GM04503 (cell line): ENCODE results near the gene SHISA8.

Experiments
- DNase-seq: peaks from one replicate; pipeline ENCODE4 v3.0.0-alpha.2; 2012; ENCODE audit warnings: low read depth

Gene SHISA8

DNA sequence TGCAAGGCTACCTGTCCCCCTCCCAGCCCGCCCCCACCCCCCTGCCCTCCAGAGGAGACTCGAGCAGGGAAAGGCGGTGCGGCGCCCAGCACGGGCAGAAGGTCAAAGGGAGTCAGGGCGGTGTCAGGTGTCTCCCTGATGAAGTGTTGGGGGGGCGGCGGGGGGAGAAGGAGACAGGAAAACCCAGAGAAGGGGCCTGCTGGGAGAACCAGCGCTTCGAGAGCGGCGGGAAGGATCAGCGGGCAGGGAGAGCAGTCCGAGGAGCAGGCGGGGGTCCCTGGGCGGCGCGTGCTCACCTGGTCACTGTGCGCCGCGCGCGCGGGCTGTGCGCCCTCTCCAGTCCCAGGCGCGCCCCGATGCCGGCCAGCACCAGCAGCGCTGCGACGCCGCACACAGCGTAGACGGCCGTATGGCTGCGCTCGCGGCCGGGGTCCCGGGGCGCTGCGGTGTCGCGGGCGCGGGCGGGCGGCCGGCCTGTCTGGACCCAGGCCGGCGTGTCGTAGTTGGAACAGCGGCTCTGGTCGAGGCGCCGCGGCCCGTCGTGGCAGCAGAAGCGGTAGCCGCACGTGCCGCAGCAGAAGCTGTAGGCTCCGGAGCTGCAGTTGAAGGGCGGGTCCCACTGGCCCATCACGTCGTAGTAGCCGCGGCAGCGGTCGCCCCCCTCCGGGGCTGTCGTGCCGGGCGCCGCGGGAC lies 886 bp downstream of the SHISA8 start:
- DNase-seq: no peak

DNA sequence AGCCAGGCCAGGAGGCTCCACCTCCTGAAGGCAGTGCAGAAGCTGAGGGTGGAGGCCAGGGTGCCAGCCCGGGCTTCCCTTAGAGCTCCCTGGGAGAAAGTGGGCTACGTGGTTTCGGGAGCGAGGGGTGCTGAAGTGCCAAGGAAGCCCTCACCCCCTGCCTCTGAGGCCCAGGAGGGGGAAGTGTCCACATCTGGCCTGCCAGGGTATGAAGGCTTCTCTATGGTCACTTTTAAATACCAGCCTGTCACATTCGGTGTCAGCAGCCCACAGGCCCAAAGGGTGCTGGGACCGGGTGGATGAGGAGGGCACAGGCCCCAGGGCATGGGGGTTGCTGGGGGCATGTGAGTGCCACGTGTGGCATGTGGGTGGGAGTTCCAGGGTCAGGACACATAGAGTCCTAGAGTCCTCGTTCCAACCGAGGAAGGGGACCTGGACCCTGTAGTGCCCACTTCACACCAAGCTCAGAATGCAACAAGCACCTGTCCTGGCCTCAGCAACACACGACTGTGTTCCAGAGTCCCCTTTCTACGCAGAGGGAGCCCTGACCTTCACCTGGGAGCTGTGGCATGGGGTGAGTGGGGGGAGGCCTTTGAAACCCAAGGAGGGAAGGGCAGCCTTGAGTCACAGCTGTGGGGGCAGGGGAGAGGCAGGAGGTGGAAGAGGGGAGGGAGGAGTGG lies 1.7 kb downstream of the SHISA8 start:
- DNase-seq: no peak

DNA sequence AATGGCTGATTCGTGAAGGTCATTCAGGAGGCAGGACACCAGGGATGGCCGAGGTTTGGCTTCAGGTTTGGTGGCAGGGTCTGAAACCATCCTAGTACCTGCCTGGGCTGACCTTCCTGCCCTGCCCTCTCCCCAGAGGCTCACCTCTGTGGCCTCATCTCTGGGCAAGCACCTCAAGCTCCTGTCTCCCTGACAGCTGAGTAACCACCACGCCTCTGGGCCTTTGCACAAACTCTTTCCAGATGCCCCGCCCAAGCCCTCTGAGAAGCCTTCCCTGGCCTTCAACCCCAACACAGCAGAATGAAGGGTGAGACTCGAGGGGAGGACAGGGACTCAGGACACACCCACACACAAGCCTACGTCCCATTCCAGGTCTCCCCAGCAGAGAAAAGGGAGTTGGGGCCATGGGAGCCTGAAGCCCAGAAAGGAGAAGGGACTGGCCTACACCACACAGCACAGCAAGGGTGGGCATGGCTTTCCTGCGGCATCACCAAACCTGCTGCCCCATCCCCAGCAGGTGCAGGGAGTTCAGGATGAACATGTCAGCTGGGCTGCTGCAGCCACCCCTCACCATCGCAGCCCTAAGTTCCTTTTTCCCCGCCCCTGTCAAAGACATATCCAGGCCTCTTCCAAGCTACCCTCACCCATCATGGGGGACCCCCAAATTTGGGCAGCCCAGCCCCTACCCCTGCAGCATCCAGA lies 2.4 kb downstream of the SHISA8 start:
- no peak for DNase-seq

DNA sequence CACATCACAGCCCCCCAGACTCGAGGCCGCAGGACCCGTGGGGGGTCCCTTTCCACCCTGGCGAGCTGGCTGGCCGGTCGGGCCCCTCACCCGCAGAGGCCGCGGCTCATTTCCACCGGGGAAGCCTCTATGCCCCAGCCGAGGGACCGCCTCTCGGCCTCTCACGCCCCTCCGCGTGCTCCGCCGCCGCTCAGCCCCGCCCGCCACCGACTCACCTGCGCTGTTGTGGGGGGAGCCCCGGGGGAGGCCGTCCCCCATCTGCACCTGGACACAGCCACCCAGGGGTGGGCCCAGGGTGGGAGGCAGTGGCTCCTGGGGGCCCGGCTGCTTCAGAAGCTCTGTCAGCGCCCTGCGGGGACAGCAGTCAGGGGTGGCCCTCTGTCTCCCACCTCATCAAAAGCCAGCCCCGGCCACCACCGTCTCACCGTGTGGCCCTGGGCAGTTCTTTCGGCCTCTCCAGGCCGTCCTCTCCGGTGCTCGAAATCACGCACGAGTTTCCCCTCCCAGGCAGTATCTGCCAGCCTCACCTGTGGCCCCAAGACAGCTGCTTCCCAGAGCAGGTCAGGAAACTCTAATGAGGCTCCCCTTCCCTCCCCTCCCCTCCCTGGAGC lies 3.8 kb downstream of the SHISA8 start:
- DNase-seq: no peak

DNA sequence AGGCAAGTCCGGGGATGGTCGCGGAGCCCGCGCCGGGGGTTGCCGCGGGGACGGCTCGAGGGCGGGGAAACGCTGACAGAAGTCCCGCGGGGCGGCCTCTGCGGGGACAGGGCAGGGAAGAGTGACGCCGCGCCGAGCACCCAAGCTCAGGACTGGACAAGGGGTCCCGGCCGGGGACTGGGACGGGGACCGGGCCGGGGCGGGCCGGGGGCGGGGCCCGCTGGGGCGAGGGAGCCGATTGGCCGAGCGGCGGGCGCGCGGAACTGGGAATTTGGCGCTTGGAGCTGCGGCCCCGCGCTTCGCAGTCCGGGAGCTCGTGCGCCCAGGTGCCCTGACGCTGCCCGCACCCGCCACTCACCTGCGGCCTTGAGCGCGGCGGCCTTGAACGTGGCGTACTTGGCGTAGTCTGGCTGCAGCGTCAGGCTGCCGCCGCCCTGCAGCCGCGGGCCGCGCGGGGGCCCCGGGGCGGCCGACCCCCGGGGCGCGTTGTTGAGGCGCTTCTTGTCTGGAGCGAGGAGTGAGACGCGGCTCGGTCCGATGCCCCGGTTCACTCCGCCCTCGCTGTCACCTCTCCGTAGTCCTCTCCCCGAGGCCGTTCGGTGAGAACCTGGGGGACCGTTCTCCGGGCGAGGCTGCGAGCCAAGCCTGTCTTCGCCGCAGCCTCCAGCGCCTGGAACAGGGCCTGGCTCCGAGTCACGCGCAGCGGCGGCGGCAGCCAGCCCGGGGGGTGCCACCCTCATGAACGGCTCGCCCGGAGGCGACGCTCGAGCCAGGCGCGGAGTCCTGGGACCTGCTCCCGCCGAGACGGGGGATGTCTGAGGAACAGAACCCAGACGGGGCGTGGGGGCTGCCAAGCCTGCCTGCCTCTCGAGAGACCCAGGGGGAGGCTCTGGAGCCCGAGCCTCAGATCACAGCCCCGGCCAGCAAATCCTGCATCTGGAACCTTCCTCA lies 4.5 kb downstream of the SHISA8 start:
- DNase-seq: no peak

DNA sequence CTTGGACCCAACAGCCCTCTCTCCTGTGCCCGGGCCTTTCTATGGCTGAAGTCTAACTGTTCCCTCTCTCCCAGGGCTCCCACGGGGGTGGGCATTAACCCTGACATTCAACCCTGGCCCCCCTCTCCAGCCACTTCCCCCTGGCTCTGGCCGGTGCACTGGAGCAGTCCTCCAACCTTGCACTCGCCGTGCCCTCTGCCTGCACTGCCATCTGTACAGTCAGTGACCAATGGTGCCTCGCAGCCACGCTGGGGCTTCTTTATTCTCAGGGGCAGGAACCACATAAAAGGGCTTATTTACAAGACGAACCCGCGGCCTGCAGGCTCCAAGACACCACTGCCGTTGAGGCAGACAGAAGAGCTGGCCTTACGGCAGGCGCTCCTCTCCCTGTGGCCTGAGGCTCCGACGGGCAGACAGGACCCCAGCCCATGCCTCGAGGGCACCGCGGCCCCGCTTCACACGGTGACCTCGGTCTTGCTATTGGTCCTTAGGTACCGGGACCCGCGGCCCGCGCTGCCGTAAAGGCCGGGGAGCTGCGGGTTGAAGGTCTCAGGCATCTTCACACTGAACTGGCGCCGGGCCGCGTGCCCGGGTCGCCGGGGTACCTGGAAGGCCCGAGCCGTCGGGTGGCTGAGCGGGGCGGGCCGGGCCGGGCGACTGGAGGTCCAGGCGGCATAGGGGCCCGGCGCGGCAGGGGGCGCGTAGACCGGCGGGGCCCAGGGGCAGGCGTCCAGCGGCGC lies 5.4 kb downstream of the SHISA8 start:
- DNase-seq: no peak

DNA sequence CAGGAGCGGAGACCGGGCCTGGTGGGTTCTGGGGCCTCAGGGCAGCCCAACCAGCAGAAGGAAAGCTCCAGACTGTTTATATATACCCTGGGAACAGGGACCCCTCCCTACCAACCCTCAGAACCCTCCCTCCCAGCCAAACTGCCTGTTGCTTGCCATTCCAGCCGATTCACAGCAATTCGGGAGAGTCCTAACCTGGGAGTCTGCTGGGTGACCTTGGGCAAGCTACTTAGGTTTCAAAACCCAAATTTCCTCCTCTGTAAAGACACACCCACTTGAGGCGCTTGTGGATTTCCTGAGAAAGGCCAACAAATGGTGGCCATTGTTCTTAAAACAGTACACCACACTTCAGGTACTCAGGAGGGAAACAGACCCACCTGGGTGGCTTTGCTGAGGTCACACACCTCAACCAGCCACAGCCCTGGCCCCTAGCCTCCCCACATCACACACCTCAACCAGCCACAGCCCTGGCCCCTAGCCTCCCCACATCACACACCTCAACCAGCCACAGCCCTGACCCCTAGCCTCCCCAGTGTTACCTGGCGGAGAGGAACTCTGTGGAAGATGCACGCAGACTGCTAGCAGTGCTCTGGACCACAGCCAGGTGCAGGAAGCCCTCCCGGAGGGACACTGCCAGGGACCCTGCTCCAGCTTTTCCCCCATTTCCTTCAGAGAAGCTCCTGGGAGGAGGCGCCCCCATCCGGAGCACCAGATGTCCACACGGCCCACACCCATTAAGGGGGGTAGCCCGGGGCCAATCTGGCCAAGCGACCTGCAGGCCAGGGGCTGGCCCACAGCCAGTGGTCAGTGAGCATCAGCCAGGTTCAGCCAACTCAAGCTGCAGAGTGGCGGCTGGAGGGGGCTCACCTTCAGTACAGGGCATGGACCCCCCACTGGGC lies 6.2 kb downstream of the SHISA8 start:
- DNase-seq: no peak

DNA sequence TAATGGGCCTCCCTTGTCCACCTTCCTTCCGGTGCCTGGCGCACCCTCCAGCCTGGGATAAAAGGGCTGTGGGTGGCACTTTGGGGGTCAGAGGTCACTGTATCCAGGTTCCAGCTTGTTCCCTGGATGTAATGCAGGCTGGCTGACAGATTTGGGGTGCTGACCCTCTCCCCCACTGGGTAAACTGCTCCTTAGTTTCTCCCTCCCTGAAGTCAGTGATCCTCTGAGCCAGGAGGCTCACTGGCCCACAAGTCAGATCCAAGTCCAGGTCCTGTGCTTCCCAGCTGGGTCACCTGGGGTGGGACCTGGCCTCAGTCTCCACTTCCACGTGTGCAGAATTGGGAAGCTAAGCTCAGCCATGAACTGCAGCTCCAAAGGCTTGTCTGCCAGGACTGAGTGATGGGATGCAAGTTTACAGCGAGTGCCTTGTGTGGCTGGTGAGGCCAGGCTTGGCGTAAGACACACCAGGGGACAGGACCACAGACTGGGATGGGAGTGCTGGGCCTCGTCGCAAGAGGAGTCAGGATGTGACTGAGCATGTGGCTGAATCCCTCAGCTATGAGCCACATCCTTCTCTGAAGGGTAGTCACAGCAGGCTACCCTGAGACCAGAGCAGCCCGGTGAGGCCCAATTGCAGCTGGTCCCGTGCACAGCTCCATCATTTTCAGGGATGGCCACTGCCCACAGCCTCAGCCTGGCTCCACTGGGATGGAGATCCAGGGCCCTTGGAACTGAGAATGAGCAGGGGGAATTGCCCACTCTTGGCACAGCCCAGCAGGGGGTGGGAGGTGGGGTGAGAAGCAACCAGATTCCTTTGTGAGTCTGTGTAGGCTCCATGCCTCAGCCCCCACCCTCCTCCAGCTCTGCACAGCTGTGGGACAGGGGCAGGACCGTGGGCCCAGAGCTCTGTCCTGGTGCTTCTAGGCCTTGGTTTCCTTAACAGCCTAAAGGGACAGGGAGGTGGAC lies 7.2 kb downstream of the SHISA8 start:
- no peak for DNase-seq

DNA sequence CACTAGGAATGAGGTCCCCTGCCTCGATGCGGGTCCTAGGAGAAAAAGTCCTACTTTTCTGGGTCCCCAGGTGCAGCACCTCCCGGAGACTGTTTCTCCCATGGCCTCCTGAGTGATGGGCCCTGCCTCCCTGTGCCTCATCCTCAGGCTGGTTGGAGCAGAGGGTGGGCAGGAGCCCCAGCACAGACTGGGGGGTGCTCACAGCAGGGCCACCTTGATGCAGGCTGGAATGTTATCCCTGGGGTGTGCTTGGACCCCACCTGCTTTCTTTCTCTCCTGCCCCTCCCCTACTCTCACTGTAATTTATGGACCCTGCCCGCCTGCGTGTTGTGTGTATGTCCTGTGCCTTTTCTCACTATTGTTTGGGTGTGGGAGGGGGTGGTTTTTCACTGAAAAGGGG lies 8.1 kb downstream of the SHISA8 start:
- DNase-seq: no peak

DNA sequence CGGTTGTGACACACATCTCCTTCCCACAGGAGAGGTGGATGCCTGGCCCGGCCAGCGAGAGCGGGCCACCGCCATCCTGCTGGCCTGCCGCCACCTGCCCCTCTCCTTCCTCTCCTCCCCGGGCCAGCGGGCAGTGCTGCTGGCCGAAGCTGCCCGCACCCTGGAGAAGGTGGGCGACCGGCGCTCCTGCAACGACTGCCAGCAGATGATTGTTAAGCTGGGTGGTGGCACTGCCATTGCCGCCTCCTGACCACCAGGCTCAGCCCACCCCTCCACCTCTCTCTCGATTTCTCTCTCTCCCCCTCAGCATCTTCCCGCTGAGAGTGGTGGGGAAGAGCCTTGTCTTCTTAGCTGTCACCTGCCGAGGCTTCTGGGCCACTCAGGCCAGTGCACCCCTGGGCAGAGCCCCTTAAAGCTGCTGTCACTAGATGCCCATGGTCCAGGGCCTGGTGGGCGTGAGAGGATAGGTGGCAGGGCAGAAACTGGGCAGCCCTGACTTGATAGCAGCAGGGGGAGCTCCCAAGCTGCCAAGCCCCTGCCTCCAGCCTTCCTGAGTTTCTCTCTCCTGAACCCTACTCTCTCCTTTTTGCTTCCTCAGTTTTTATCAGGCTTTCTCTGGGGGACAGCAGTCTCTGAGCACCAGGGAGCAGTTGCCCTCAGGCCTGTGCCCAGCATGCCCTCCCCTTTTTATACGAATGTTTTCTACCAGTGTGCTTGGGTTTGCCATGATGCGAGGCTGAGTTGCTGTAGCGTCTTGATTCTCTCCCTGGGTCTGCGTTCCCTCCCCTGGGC lies 9.3 kb downstream of the SHISA8 start:
- no peak for DNase-seq

DNA sequence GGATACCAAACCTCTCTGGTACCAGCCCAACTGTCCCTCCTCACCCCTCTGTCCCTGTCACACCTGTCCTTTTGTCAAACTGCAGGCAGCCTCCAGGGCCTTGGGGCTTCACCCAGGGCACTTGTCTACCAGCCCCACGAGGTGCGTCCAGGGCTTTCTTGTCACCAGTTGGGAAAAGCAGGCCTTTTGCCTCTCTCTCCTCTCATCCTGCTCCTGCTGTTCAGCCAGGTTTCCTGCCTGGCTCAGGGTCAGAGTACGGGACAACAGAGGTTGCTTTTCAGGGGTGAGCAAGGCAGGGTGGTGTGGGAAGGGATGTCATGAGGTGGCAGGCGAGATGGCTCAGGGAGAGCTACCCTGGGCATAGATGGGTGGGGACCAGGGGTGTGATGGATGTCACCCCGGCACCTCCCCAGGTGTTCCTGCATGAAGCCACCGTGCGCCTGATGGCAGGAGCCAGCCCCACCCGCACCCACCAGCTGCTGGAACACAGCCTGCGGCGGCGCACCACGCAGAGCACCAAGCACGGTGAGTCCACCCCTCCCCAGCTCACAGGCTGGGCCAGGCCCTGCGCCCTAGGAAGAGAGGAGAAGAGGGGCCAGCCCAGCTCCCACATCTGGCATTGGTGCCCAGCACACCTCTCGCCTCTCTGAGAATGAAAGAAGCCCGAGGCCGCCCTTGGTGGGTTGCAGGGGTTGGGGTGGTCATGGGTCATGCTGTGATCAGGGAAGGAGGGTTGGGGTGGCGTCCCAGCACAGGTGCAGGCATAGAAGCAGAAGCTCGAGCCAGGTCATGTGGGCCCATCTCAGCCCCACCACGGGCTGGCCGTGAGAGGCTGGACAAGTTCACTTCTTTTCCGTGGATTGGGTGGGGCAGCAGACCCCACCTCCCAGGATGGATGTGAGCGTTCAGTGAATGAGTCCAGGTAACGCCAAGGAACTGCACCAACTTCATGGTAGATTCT lies 10.1 kb downstream of the SHISA8 start:
- DNase-seq: no peak

DNA sequence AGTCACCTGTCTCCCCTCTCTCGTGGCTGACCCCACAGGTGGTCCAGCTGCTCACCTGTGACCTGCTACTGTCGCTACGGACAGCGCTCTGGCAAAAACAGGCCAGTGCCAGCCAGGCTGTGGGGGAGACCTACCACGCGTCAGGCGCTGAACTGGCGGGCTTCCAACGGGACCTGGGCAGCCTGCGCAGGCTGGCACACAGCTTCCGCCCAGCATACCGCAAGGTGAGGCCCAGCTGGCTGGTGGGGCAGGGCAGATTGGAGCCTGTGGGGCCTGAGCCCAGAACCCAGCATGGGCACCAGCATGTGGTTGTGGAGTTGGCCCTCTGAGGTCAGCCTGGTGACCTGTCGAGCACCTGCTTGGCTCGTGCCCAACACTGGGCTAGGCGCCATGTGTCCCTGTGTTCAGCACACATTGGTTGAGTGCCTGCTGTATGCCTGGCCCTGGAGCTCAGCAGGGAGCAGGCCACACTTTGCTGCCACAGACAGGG lies 11.9 kb downstream of the SHISA8 start:
- DNase-seq: no peak

DNA sequence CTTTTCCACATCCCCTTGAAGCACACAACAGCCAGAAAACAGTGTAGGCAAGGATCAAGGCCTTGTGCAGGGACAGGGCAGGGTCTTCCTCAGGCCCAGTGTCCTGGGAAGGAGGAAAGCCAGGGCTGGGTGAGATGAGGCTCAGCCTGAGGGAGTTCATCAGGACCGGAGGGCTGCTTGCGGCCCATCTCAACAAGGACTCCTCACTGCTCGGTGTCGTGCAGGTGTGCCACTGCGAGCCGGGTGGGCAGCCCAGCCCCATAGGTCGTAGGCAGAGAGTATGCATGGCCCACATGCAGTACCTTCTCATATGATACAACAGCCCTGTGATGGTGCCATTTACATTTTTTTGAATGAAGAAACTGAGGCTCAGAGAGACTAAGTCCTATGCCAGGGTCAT lies 12.9 kb downstream of the SHISA8 start:
- no peak for DNase-seq

DNA sequence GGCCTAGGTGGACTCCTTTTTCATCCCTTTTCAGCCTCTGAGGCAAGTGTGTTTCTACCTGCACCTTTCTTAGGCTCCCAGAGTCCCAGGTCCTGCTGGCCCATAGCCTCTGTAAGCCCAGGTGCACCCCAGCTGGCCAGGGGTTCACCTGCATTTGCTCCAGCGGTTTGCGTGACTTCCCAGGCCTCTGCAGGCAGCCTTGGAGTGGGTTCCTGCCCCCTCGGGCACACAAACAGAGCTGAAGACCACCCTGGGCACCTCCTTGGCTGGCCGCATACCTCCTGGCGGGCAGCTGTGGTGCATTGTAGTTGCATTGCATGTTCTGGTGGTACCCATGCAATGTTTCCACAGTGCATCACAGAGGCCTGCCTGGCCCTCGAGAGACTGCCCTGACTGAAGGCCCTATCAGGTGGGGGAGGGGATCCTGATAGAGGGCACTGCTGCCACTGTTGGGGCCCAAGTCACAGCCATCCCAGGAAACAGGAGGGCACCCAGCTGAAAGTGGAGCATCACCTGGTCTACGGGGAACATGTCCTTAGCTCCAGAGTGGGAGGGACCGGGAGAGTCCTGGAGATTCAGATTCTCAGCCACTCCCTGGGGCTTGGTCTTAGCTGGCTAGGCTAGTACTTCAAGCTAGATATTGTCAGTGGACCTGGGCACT lies 14.1 kb downstream of the SHISA8 start:
- no peak for DNase-seq

DNA sequence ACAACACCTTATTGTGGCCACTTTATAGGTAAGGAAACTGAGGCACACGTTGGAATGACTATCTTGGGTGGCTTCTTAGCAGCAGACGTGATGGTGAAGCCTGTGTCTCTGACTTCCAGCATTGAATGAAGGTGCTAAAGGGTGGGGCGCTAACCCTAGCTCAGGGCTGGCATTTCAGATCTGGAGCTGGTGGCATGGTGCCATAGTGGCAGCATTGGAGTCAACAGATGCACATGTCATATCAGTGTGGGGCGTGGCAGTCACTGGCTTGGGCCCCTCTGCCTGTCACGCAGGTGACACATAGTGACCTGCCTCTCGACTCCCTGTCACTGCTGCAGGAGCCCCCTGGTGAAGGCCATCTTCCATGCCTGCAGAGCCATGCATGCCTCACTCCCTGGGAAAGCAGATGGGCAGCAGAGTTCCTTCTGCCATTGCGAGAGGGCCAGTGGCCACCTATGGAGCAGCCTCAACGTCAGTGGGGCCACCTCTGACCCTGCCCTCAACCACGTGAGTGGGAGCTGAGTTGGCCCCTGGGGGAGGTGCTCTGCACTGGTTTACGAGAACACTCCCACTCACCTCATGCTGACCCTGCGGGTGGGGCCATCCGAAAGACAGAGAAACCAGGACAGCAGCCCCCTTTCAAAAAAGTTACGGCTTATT lies 14.8 kb downstream of the SHISA8 start:
- DNase-seq: no peak

DNA sequence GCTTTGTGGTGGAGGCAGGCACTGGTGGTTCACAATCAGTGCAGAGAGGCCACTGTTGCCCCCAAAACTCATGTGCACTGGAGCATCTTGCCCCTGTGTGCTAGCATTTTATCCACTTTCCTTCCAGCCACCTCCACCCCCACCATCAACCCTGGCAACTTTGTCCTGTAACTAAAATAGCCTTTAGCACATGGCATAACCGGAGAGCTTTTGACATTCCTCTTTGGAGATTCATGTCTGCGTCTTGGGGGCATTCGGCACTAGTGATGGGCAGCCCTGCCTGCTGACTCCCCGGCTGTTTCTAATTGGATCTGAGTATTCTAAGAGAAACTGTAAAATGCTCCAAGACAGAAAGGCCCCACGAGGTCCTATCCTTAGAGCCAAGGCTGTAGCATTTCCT lies 15.8 kb downstream of the SHISA8 start:
- no peak for DNase-seq
